ENCODE results near the gene KRTAP10-9.
"Not testable (repeated sequence)": the region's sequence is repeated elsewhere in the genome, so short reads cannot be mapped to it uniquely, and the experiment has no call there.

Gene KRTAP10-9

GRCh38 chr21:44618909-44619308, 8.0 kb upstream of the KRTAP10-9 start:
- H4K8ac ChIP-seq (ENCODE audit: low read depth, low read length), result no peak overlapping the region
- peaks cover 4% of the 10 kb centered on the region for H3K4me1 ChIP-seq (ENCODE audit: control insufficient read depth, low read depth, low read length)
- H3K36me3 ChIP-seq (ENCODE audit: control insufficient read depth, insufficient read depth, low read length), result no peaks in the 10 kb centered on the region
- H3K79me2 ChIP-seq (ENCODE audit: control insufficient read depth, insufficient read depth, low read length), result no peaks in the 10 kb centered on the region
- H2BK120ac ChIP-seq (ENCODE audit: low read depth, low read length), result no peak overlapping the region
- H3K4me2 ChIP-seq (ENCODE audit: low read length), result no peak overlapping the region
- H3K79me1 ChIP-seq (ENCODE audit: low read length), result no peaks in the 10 kb centered on the region
- H2BK5ac ChIP-seq (ENCODE audit: low read length), result no peak overlapping the region
- H2BK15ac ChIP-seq (replicated peaks; ENCODE audit: low read depth), result no peak overlapping the region
- no peak overlapping the region for H4K5ac ChIP-seq (ENCODE audit: low read length)
- no CpG with 5 or more reads among the region's 3 CpGs for WGBS (ENCODE audit: extremely low coverage, insufficient coverage, low lambda C conversion rate)
- no peak overlapping the region for H3K18ac ChIP-seq (ENCODE audit: low read length)
- no peak overlapping the region for H3K4ac ChIP-seq (ENCODE audit: low read depth, low read length)
- peak overlapping the region; percentile 31 for H3K56ac ChIP-seq (ENCODE audit: low read length)
- no peak overlapping the region for H3K23ac ChIP-seq (ENCODE audit: low read length)
- no peak overlapping the region for H3K27ac ChIP-seq (ENCODE audit: low read depth, low read length)
- no peak overlapping the region for H2AK5ac ChIP-seq (ENCODE audit: low read length)
- H3K27me3 ChIP-seq (ENCODE audit: insufficient read depth, low read length, poor library complexity), result no peaks in the 10 kb centered on the region
- H3K4me3 ChIP-seq (ENCODE audit: low read length), result no peak overlapping the region
- no peak for DNase-seq
- no peak overlapping the region for H3K9ac ChIP-seq (ENCODE audit: low read length)

- H4K8ac ChIP-seq (ENCODE audit: low read depth, low read length), result no peak overlapping the region
- H4K5ac ChIP-seq (ENCODE audit: low read length), result no peak overlapping the region
These were observed 7.0 kb upstream of the KRTAP10-9 start for GRCh38 chr21:44619886-44620285.

GRCh38 chr21:44623575-44623974, 3.3 kb upstream of the KRTAP10-9 start:
- Histone ChIP-seq H2BK120ac (ENCODE audit: low read depth, low read length) (no peak overlapping the region), H3K18ac (ENCODE audit: low read length) (no peak overlapping the region)
- DNase-seq, result no peak

More at GRCh38 chr21:44619886-44620285, 7.0 kb upstream of the KRTAP10-9 start:
- Histone ChIP-seq H3K9ac (ENCODE audit: low read length) (no peak overlapping the region), H2AK5ac (ENCODE audit: low read length) (no peak overlapping the region), H2BK5ac (ENCODE audit: low read length) (no peak overlapping the region), H3K56ac (ENCODE audit: low read length) (no peak overlapping the region), H3K4me1 (ENCODE audit: control insufficient read depth, low read depth, low read length) (peaks cover 4% of the 10 kb centered on the region), H3K79me1 (ENCODE audit: low read length) (no peaks in the 10 kb centered on the region), H3K36me3 (ENCODE audit: control insufficient read depth, insufficient read depth, low read length) (no peaks in the 10 kb centered on the region), H2BK120ac (ENCODE audit: low read depth, low read length) (no peak overlapping the region), H3K27ac (ENCODE audit: low read depth, low read length) (no peak overlapping the region), H3K23ac (ENCODE audit: low read length) (no peak overlapping the region), H3K4me3 (ENCODE audit: low read length) (no peak overlapping the region), H3K4ac (ENCODE audit: low read depth, low read length) (no peak overlapping the region), H2BK15ac (replicated peaks; ENCODE audit: low read depth) (no peak overlapping the region), H3K18ac (ENCODE audit: low read length) (no peak overlapping the region), H3K4me2 (ENCODE audit: low read length) (no peak overlapping the region), H3K79me2 (ENCODE audit: control insufficient read depth, insufficient read depth, low read length) (no peaks in the 10 kb centered on the region), H3K27me3 (ENCODE audit: insufficient read depth, low read length, poor library complexity) (no peaks in the 10 kb centered on the region)
- WGBS (ENCODE audit: extremely low coverage, insufficient coverage, low lambda C conversion rate), result no CpG with 5 or more reads among the region's 6 CpGs
- no peak for DNase-seq

GRCh38 chr21:44625756-44626155, 1.1 kb upstream of the KRTAP10-9 start:
- DNase-seq, result no peak
- WGBS (ENCODE audit: extremely low coverage, insufficient coverage, low lambda C conversion rate), result no CpG with 5 or more reads among the region's 7 CpGs

More at GRCh38 chr21:44623575-44623974, 3.3 kb upstream of the KRTAP10-9 start:
- Histone ChIP-seq H3K56ac (ENCODE audit: low read length) (no peak overlapping the region), H2AK5ac (ENCODE audit: low read length) (no peak overlapping the region), H3K4ac (ENCODE audit: low read depth, low read length) (no peak overlapping the region), H3K79me2 (ENCODE audit: control insufficient read depth, insufficient read depth, low read length) (no peaks in the 10 kb centered on the region), H3K27ac (ENCODE audit: low read depth, low read length) (no peak overlapping the region), H4K8ac (ENCODE audit: low read depth, low read length) (no peak overlapping the region), H3K4me2 (ENCODE audit: low read length) (no peak overlapping the region), H4K5ac (ENCODE audit: low read length) (no peak overlapping the region), H2BK5ac (ENCODE audit: low read length) (no peak overlapping the region), H3K36me3 (ENCODE audit: control insufficient read depth, insufficient read depth, low read length) (no peaks in the 10 kb centered on the region), H3K23ac (ENCODE audit: low read length) (no peak overlapping the region), H3K4me3 (ENCODE audit: low read length) (no peak overlapping the region), H3K27me3 (ENCODE audit: insufficient read depth, low read length, poor library complexity) (no peaks in the 10 kb centered on the region), H3K79me1 (ENCODE audit: low read length) (no peaks in the 10 kb centered on the region), H3K9ac (ENCODE audit: low read length) (no peak overlapping the region), H3K4me1 (ENCODE audit: control insufficient read depth, low read depth, low read length) (peaks cover 4% of the 10 kb centered on the region), H2BK15ac (replicated peaks; ENCODE audit: low read depth) (no peak overlapping the region)

GRCh38 chr21:44626262-44626661, 631 bp upstream of the KRTAP10-9 start:
- H2BK5ac ChIP-seq (ENCODE audit: low read length), result no peak overlapping the region
- H3K23ac ChIP-seq (ENCODE audit: low read length), result no peak overlapping the region
- H2BK15ac ChIP-seq (replicated peaks; ENCODE audit: low read depth), result no peak overlapping the region
- no peak overlapping the region for H3K27ac ChIP-seq (ENCODE audit: low read depth, low read length)
- DNase-seq, result no peak
- no peaks in the 10 kb centered on the region for H3K79me2 ChIP-seq (ENCODE audit: control insufficient read depth, insufficient read depth, low read length)
- H3K79me1 ChIP-seq (ENCODE audit: low read length), result no peaks in the 10 kb centered on the region
- no peaks in the 10 kb centered on the region for H3K36me3 ChIP-seq (ENCODE audit: control insufficient read depth, insufficient read depth, low read length)
- no peak overlapping the region for H2BK120ac ChIP-seq (ENCODE audit: low read depth, low read length)
- H3K4me1 ChIP-seq (ENCODE audit: control insufficient read depth, low read depth, low read length), result no peaks in the 10 kb centered on the region
- no peak overlapping the region for H3K4me3 ChIP-seq (ENCODE audit: low read length)
- H3K56ac ChIP-seq (ENCODE audit: low read length), result no peak overlapping the region
- H3K4ac ChIP-seq (ENCODE audit: low read depth, low read length), result no peak overlapping the region
- no peak overlapping the region for H4K5ac ChIP-seq (ENCODE audit: low read length)
- H3K4me2 ChIP-seq (ENCODE audit: low read length), result no peak overlapping the region
- no peak overlapping the region for H4K8ac ChIP-seq (ENCODE audit: low read depth, low read length)
- H3K18ac ChIP-seq (ENCODE audit: low read length), result no peak overlapping the region
- H3K9ac ChIP-seq (ENCODE audit: low read length), result no peak overlapping the region
- no CpG with 5 or more reads among the region's 10 CpGs for WGBS (ENCODE audit: extremely low coverage, insufficient coverage, low lambda C conversion rate)
- H2AK5ac ChIP-seq (ENCODE audit: low read length), result no peak overlapping the region
- H3K27me3 ChIP-seq (ENCODE audit: insufficient read depth, low read length, poor library complexity), result no peaks in the 10 kb centered on the region

More at GRCh38 chr21:44625756-44626155, 1.1 kb upstream of the KRTAP10-9 start:
- H2BK120ac ChIP-seq (ENCODE audit: low read depth, low read length), result no peak overlapping the region
- H3K36me3 ChIP-seq (ENCODE audit: control insufficient read depth, insufficient read depth, low read length), result no peaks in the 10 kb centered on the region
- no peak overlapping the region for H2BK15ac ChIP-seq (replicated peaks; ENCODE audit: low read depth)
- H2AK5ac ChIP-seq (ENCODE audit: low read length), result no peak overlapping the region
- no peak overlapping the region for H3K4me3 ChIP-seq (ENCODE audit: low read length)
- H2BK5ac ChIP-seq (ENCODE audit: low read length), result no peak overlapping the region
- no peaks in the 10 kb centered on the region for H3K27me3 ChIP-seq (ENCODE audit: insufficient read depth, low read length, poor library complexity)
- H4K8ac ChIP-seq (ENCODE audit: low read depth, low read length), result no peak overlapping the region
- H3K27ac ChIP-seq (ENCODE audit: low read depth, low read length), result no peak overlapping the region
- H3K56ac ChIP-seq (ENCODE audit: low read length), result no peak overlapping the region
- no peak overlapping the region for H3K4me2 ChIP-seq (ENCODE audit: low read length)
- H3K9ac ChIP-seq (ENCODE audit: low read length), result no peak overlapping the region
- H3K18ac ChIP-seq (ENCODE audit: low read length), result no peak overlapping the region
- no peaks in the 10 kb centered on the region for H3K4me1 ChIP-seq (ENCODE audit: control insufficient read depth, low read depth, low read length)
- H3K4ac ChIP-seq (ENCODE audit: low read depth, low read length), result no peak overlapping the region
- H3K79me1 ChIP-seq (ENCODE audit: low read length), result no peaks in the 10 kb centered on the region
- H4K5ac ChIP-seq (ENCODE audit: low read length), result no peak overlapping the region
- no peak overlapping the region for H3K23ac ChIP-seq (ENCODE audit: low read length)
- no peaks in the 10 kb centered on the region for H3K79me2 ChIP-seq (ENCODE audit: control insufficient read depth, insufficient read depth, low read length)

GRCh38 chr21:44627181-44627822, 409 bp downstream of the KRTAP10-9 start:
- H2BK120ac ChIP-seq (ENCODE audit: low read depth, low read length); H2BK15ac ChIP-seq (replicated peaks; ENCODE audit: low read depth); H3K4me1 ChIP-seq (ENCODE audit: control insufficient read depth, low read depth, low read length); H2BK5ac ChIP-seq (ENCODE audit: low read length); H3K36me3 ChIP-seq (ENCODE audit: control insufficient read depth, insufficient read depth, low read length); H3K4ac ChIP-seq (ENCODE audit: low read depth, low read length); H3K9ac ChIP-seq (ENCODE audit: low read length); H3K4me3 ChIP-seq (ENCODE audit: low read length); H4K5ac ChIP-seq (ENCODE audit: low read length); DNase-seq; H4K8ac ChIP-seq (ENCODE audit: low read depth, low read length); H3K79me1 ChIP-seq (ENCODE audit: low read length); H3K56ac ChIP-seq (ENCODE audit: low read length); H3K27me3 ChIP-seq (ENCODE audit: insufficient read depth, low read length, poor library complexity); H3K79me2 ChIP-seq (ENCODE audit: control insufficient read depth, insufficient read depth, low read length); H3K27ac ChIP-seq (ENCODE audit: low read depth, low read length); H3K4me2 ChIP-seq (ENCODE audit: low read length); H3K23ac ChIP-seq (ENCODE audit: low read length); H2AK5ac ChIP-seq (ENCODE audit: low read length); H3K18ac ChIP-seq (ENCODE audit: low read length): not testable (repeated sequence)
- no CpG with 5 or more reads among the region's 20 CpGs for WGBS (ENCODE audit: extremely low coverage, insufficient coverage, low lambda C conversion rate)
